ENCODE measurements around the gene ATF7IP.

ATF7IP gene

DNA sequence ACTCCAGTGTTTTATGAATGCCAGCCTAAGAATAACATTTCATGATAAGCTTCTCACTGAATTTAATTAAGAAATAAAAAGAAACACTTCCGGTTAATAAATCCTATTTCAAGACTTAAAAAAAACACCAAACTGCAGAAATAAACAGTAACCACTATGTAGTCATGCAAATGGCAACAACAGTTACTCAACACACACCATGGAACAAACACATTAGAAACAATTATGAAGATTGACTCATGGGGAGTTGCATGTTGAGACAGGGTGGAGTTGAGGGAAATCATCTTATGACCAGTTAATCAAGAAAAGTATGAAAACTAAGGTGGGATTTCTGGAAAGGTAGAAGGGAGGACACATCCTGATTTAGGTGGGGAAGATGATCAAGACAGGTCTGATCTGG lies 149.5 kb downstream of the ATF7IP start:
- TF ChIP-seq, protein P1, sequence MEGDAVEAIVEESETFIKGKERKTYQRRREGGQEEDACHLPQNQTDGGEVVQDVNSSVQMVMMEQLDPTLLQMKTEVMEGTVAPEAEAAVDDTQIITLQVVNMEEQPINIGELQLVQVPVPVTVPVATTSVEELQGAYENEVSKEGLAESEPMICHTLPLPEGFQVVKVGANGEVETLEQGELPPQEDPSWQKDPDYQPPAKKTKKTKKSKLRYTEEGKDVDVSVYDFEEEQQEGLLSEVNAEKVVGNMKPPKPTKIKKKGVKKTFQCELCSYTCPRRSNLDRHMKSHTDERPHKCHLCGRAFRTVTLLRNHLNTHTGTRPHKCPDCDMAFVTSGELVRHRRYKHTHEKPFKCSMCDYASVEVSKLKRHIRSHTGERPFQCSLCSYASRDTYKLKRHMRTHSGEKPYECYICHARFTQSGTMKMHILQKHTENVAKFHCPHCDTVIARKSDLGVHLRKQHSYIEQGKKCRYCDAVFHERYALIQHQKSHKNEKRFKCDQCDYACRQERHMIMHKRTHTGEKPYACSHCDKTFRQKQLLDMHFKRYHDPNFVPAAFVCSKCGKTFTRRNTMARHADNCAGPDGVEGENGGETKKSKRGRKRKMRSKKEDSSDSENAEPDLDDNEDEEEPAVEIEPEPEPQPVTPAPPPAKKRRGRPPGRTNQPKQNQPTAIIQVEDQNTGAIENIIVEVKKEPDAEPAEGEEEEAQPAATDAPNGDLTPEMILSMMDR (IDR thresholded peaks at IDR 0.05; ENCODE audit: control insufficient read depth, extremely low read depth, insufficient read depth), result no peak
- H3K4me3 ChIP-seq (ENCODE audit: low read depth, low read length), result no peak overlapping the region
- no peak for DNase-seq (ENCODE audit: low read depth)

- no peak for DNase-seq (ENCODE audit: low read depth)
- H3K4me3 ChIP-seq (ENCODE audit: low read depth, low read length), result no peak overlapping the region
- TF ChIP-seq, protein P1 (IDR thresholded peaks at IDR 0.05; ENCODE audit: control insufficient read depth, extremely low read depth, insufficient read depth), result no peak
Observed at GRCh38 chr12:14521822-14522221, 156.3 kb downstream of the ATF7IP start.

DNA sequence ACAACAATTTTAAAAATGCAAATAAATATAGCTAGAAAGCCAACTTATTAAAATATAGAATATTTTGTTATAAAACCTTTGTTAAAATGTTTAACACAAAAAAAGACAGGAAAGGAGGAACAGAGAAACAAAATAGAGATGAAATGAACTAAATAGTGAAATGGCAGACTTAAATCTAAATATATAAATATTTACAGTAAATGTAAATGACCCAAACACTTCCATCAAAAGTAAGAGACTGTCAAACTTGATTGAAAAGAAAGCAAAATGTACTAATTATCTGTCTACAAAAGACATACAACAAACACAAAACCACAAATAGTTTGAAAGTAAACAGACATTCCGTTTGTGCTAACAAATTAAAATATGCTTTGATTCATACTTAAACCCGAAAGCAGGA lies 160.5 kb downstream of the ATF7IP start:
- TF ChIP-seq, protein P1 (IDR thresholded peaks at IDR 0.05; ENCODE audit: control insufficient read depth, extremely low read depth, insufficient read depth), result no peak
- no peak overlapping the region for H3K4me3 ChIP-seq (ENCODE audit: low read depth, low read length)
- DNase-seq (ENCODE audit: low read depth), result no peak

GRCh38 chr12:14532152-14532551 lies 166.7 kb downstream of the ATF7IP start:
- no peak overlapping the region for H3K4me3 ChIP-seq (ENCODE audit: low read depth, low read length)
- TF ChIP-seq, protein P1 (IDR thresholded peaks at IDR 0.05; ENCODE audit: control insufficient read depth, extremely low read depth, insufficient read depth), result no peak
- DNase-seq (ENCODE audit: low read depth), result no peak

DNA sequence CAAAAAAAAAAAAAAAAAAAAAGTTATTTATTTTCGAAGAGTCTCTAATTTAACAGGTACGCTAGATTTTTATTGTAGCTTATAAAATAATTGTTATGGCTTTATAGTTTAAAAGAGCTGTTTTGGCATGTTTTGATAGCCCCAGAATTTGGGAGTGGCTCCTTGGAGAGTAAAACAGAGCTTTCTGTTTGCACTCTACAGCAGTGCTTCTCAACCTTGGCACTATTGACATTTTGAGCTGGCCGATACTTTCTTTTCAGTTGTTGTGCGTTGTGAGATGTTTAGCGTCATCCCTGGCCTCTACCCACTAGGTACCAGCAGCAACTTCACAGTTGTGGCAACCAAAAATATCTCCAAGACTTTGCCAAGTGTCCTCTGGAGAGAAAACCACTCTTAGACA lies 171.6 kb downstream of the ATF7IP start:
- no peak overlapping the region for H3K4me3 ChIP-seq (ENCODE audit: low read depth, low read length)
- no peak for DNase-seq (ENCODE audit: low read depth)
- TF ChIP-seq, protein P1 (IDR thresholded peaks at IDR 0.05; ENCODE audit: control insufficient read depth, extremely low read depth, insufficient read depth), result no peak

GRCh38 chr12:14540801-14541462 lies 175.4 kb downstream of the ATF7IP start:
- TF ChIP-seq, protein P1 (IDR thresholded peaks at IDR 0.05; ENCODE audit: control insufficient read depth, extremely low read depth, insufficient read depth), result no peak
- H3K4me3 ChIP-seq (ENCODE audit: low read depth, low read length), result no peak overlapping the region
- DNase-seq (ENCODE audit: low read depth), result no peak

All from LNCaP clone FGC (cell line).